IMR-90 (cell line): ENCODE data around the gene GNL3. TPM values are rescaled to one million over a fixed set of nuclear protein-coding genes. Genes with fewer than 3 reads are reported as not detected.

ENCODE experiments used
- ATAC-seq: fragments of 200-7000 bp; cut with Tn5 transposase; 2 replicates; pipeline ENCODE4 v1.9.1; 2020; ENCODE audit warnings: low read depth, mild to moderate bottlenecking, moderate library complexity
- BruUV-seq: library from RNA; stranded (reverse); fragments of 400-500 nt; replicated peaks from 2 replicates; lab custom pipeline; 2021; lab: Mats Ljungman, UMichigan
- CTCF ChIA-PET: fragments of 300-600 bp; formaldehyde crosslinking; extraction: SDS; loops from one replicate; lab custom pipeline; 2021; ENCODE audit warnings: antibody characterized with exemption; lab: Yijun Ruan, JAX
- POLR2A ChIA-PET: fragments of 300-600 bp; sonication (Branson Sonifier 250); formaldehyde crosslinking; loops from one replicate; lab custom pipeline; 2022; ENCODE audit warnings: antibody characterized with exemption; ENCODE audit not compliant: unreplicated experiment; lab: Charles Lee
- DNase-seq: peaks from one replicate; pipeline ENCODE4 v3.0.0; 2013
- H2AFZ ChIP-seq: replicated peaks from 2 replicates; pipeline ENCODE3; 2013; ENCODE audit warnings: low read length, mild to moderate bottlenecking; ENCODE audit not compliant: poor library complexity
- H2AK5ac ChIP-seq: 2 replicates; pipeline ENCODE4 v1.6.1; 2013; ENCODE audit warnings: low read depth, low read length, inconsistent platforms
- H2AK9ac ChIP-seq: replicated peaks from 2 replicates; pipeline ENCODE3; 2013; ENCODE audit warnings: mild to moderate bottlenecking, low read depth, low read length, moderate library complexity; ENCODE audit not compliant: poor library complexity
- H2BK120ac ChIP-seq: 2 replicates; pipeline ENCODE4 v1.6.1; 2013; ENCODE audit warnings: low read depth, low read length, inconsistent platforms
- H2BK15ac ChIP-seq: 3 replicates; pipeline ENCODE4 v1.6.1; 2013; ENCODE audit warnings: low read depth, low read length, inconsistent platforms
- H2BK20ac ChIP-seq: 2 replicates; pipeline ENCODE4 v1.6.1; 2013; ENCODE audit warnings: low read depth, mild to moderate bottlenecking, inconsistent platforms, low read length, moderate library complexity
- H2BK5ac ChIP-seq: 2 replicates; pipeline ENCODE4 v1.6.1; 2013; ENCODE audit warnings: mild to moderate bottlenecking, low read depth, low read length, inconsistent platforms; ENCODE audit not compliant: poor library complexity, severe bottlenecking
- H3K14ac ChIP-seq: replicated peaks from 2 replicates; pipeline ENCODE4 v1.6.1; 2013; ENCODE audit warnings: low read depth, low read length, inconsistent platforms
- H3K18ac ChIP-seq: 2 replicates; pipeline ENCODE4 v1.6.1; 2013; ENCODE audit warnings: low read depth, low read length, control low read depth
- H3K23ac ChIP-seq: 2 replicates; pipeline ENCODE4 v1.6.1; 2013; ENCODE audit warnings: low read depth, low read length, inconsistent platforms
- H3K27ac ChIP-seq: 2 replicates; pipeline ENCODE4 v1.5.1; 2013; ENCODE audit warnings: mild to moderate bottlenecking, control low read depth, low read length; ENCODE audit not compliant: insufficient read depth
- H3K27me3 ChIP-seq: 2 replicates; pipeline ENCODE4 v1.6.1; 2013; ENCODE audit warnings: low read length; ENCODE audit not compliant: control insufficient read depth, insufficient read depth
- H3K36me3 ChIP-seq: 2 replicates; pipeline ENCODE4 v1.6.1; 2013; ENCODE audit warnings: low read length, mixed read lengths; ENCODE audit not compliant: control insufficient read depth, insufficient read depth
- H3K4ac ChIP-seq: 2 replicates; pipeline ENCODE4 v1.6.1; 2013; ENCODE audit warnings: low read depth, low read length, inconsistent platforms
- H3K4me1 ChIP-seq: 2 replicates; pipeline ENCODE4 v1.6.1; 2013; ENCODE audit warnings: low read length, mixed read lengths; ENCODE audit not compliant: control insufficient read depth, insufficient read depth
- H3K4me2 ChIP-seq: 2 replicates; pipeline ENCODE4 v1.6.1; 2013; ENCODE audit warnings: low read depth, mild to moderate bottlenecking, control low read depth, low read length, moderate library complexity
- H3K4me3 ChIP-seq: 2 replicates; pipeline ENCODE4 v1.5.1; 2013; ENCODE audit warnings: low read depth, mild to moderate bottlenecking, control low read depth, low read length, moderate library complexity; ENCODE audit not compliant: insufficient read depth
- H3K56ac ChIP-seq: 2 replicates; pipeline ENCODE4 v1.6.1; 2013; ENCODE audit warnings: low read length, inconsistent platforms; ENCODE audit not compliant: insufficient read depth; ENCODE audit errors: extremely low read depth
- H3K79me1 ChIP-seq, 2 experiments: 2 replicates each; pipeline ENCODE4 v1.6.1; 2013; ENCODE audit warnings: low read length in 2 of 2, inconsistent platforms in 1 of 2, low read depth in 1 of 2
- H3K9ac ChIP-seq: 2 replicates; pipeline ENCODE4 v1.6.1; 2013; ENCODE audit warnings: low read depth, low read length, control low read depth
- H3K9me1 ChIP-seq: 2 replicates; pipeline ENCODE4 v1.6.1; 2013; ENCODE audit warnings: low read length, inconsistent platforms; ENCODE audit not compliant: insufficient read depth
- H3K9me3 ChIP-seq: 2 replicates; pipeline ENCODE4 v1.6.1; 2013; ENCODE audit warnings: low read length; ENCODE audit not compliant: control insufficient read depth, insufficient read depth
- H4K20me1 ChIP-seq: 2 replicates; pipeline ENCODE4 v1.6.1; 2013; ENCODE audit warnings: low read length, inconsistent platforms; ENCODE audit not compliant: insufficient read depth
- H4K5ac ChIP-seq: 2 replicates; pipeline ENCODE4 v1.6.1; 2013; ENCODE audit warnings: mild to moderate bottlenecking, low read depth, low read length, control low read depth
- H4K8ac ChIP-seq, 2 experiments: 2 replicates each; pipeline ENCODE4 v1.6.1; 2013; ENCODE audit warnings: low read depth in 2 of 2, low read length in 2 of 2, control low read depth in 1 of 2, inconsistent platforms in 1 of 2
- H4K91ac ChIP-seq: 2 replicates; pipeline ENCODE4 v1.6.1; 2013; ENCODE audit warnings: low read depth, low read length, inconsistent platforms; ENCODE audit not compliant: insufficient read depth
- BHLHE40 ChIP-seq: fragments of 150-350 bp; IDR thresholded peaks from 2 replicates; pipeline ENCODE4 v1.6.1; 2016; ENCODE audit warnings: mild to moderate bottlenecking, low read depth, low read length
- CTCF ChIP-seq: conservative IDR thresholded peaks from 2 replicates; pipeline ENCODE4 v1.5.1; 2012; ENCODE audit warnings: mild to moderate bottlenecking, low read depth, low read length, improper control_type of control experiment
- FOS ChIP-seq: fragments of 150-350 bp; IDR thresholded peaks from 2 replicates; pipeline ENCODE4 v1.6.1; 2016; ENCODE audit warnings: low read depth, low read length
- NFE2L2 ChIP-seq: fragments of 150-350 bp; IDR thresholded peaks from 2 replicates; pipeline ENCODE4 v1.6.1; 2016; ENCODE audit warnings: low read depth, mild to moderate bottlenecking, low read length
- USF2 ChIP-seq: fragments of 150-350 bp; IDR thresholded peaks from 2 replicates; pipeline ENCODE4 v1.6.1; 2017; ENCODE audit warnings: mild to moderate bottlenecking, antibody characterized with exemption, low read length, low read depth
- WGBS, 2 experiments: methylation state at CpG; one replicate each; pipeline versions ENCODE4 v1.1.5 to v1.1.7; 2013; ENCODE audit warnings: missing lambda C conversion rate in 2 of 2; ENCODE audit not compliant: insufficient read length in 1 of 2; ENCODE audit errors: extremely low coverage in 2 of 2; 5-methylcytosine and 5-hydroxymethylcytosine counted together
- dilution Hi-C: fragments of 300-500 bp; cut with HindIII; formaldehyde crosslinking; loops from one replicate; pipeline ENCODE4 v1.14.3; 2018; ENCODE audit warnings: low sequenced_read_pairs; ENCODE audit not compliant: unreplicated experiment
- in situ Hi-C: fragments of 300-500 bp; cut with MboI; formaldehyde crosslinking; loops from 3 replicates; pipeline ENCODE4 v1.14.3; 2019; ENCODE audit warnings: low sequenced_read_pairs, inconsistent platforms, mixed read lengths
- intact Hi-C: fragments of 100-400 bp; cut with micrococcal nuclease; formaldehyde crosslinking; loops from 2 replicates; pipeline ENCODE4 v1.10.0; 2022
- polyA plus RNA-seq, 3 experiments: library from polyadenylated mRNA; depleted of rRNA; stranded (reverse); fragments of >200 nt; gene quantifications; 2 replicates each; pipeline ENCODE4 v1.2.3, GENCODE V29; 2012; ENCODE audit warnings: low replicate concordance in 1 of 3
- total RNA-seq: library from RNA; depleted of rRNA; stranded (reverse); fragments of >200 nt; gene quantifications from 2 replicates; pipeline ENCODE4 v1.2.3, GENCODE V29; 2012

GNL3 gene
- total and polyA plus RNA-seq, 2 of the 4 experiments (the other 2 are of a cell fraction): 66.0 to 90.4 TPM

DNA sequence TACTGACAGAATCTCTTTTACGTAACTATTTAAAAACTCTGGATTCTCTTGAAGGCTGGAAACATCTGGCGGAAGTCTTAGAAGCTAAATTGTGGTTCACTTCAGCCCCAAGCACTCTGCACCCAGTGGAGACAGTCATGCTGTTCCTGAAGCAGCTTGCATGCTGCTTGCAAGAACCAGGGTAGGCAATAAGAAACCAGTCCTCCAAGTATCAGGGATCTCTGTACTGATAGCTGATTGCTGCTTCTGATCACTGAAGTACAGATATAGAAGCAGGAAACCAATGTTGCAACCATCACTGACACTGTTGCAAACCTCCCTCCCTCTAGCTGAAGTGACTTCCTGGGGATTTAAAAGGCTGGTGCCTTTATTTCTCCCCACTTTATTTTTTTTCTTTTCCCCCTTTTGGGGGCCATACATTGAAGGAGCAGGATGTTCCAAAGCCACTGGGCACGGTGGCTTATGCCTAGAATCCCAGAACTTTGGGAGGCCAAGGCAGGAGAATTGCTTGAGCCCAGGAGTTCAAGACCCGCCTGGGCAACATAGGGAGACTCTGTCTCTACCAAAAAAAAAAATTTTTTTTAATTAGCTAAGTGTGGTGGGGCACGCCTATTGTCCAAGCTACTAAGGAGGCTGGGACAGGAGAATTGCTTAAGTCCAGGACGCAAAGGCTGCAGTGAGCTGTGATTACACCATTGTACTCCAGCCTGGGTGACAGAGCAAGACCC, 35.3 kb downstream of the GNL3 start:
- no peak overlapping the region for H3K56ac ChIP-seq
- no peaks in the 10 kb centered on the region for H3K79me1 ChIP-seq
- H3K4me1 ChIP-seq: no peaks in the 10 kb centered on the region
- DNase-seq (no peak), ATAC-seq (no peak)
- no peak overlapping the region for H4K8ac ChIP-seq
- H4K91ac ChIP-seq: no peak overlapping the region
- BruUV-seq: no TSS peak
- H2BK120ac ChIP-seq: no peak overlapping the region
- no peaks in the 10 kb centered on the region for H3K27me3 ChIP-seq
- no peak overlapping the region for H3K23ac ChIP-seq
- no peak overlapping the region for H2BK20ac ChIP-seq
- H3K4me3 ChIP-seq: no peak overlapping the region
- 100% methylated on average over 2 of the region's 6 CpGs; no CpG with 5 or more reads in 1 of the 2 experiments for WGBS, 2 experiments
- H2AK9ac ChIP-seq: no peak overlapping the region
- intact Hi-C loops: no loop called here
- H3K36me3 ChIP-seq: no peaks in the 10 kb centered on the region; the same call in 1 of the 2 replicates
- H2AFZ ChIP-seq: no peak overlapping the region
- dilution Hi-C loops: no loop called here
- no peak overlapping the region for H2BK15ac ChIP-seq
- no peak overlapping the region for H3K18ac ChIP-seq
- no peaks in the 10 kb centered on the region for H3K9me1 ChIP-seq
- H4K5ac ChIP-seq: no peak overlapping the region
- H3K14ac ChIP-seq: no peak overlapping the region
- H3K9ac ChIP-seq: no peak overlapping the region
- in situ Hi-C loops: no loop called here
- POLR2A ChIA-PET: no interaction called here
- H2AK5ac ChIP-seq: no peak overlapping the region
- H4K20me1 ChIP-seq: no peaks in the 10 kb centered on the region
- H3K4me2 ChIP-seq: no peak overlapping the region
- CTCF ChIA-PET: interaction anchor here (0.6 kb wide), 1 partner anchor 309 kb away, joined by 10 read pairs; no protein-coding TSS in a partner anchor
- no peak overlapping the region for H3K27ac ChIP-seq
- no peaks in the 10 kb centered on the region for H3K9me3 ChIP-seq
- H2BK5ac ChIP-seq: no peak overlapping the region
- TF ChIP-seq FOS: no peak
- no peak for TF ChIP-seq CTCF
- TF ChIP-seq BHLHE40: no peak
- no peak for TF ChIP-seq USF2
- no peak for TF ChIP-seq NFE2L2
- H3K4ac ChIP-seq: no peak overlapping the region
